NCI-H524 treated with DMSO at 0.1 percent for 48 hours (cell line): ENCODE measurements around the gene IBSP.
A peak's percentile ranks its signal among the peaks of the same experiment; 100 is the strongest.

Experiments
- DNase-seq: peaks from one replicate; lab custom pipeline; 2025; lab: John Stamatoyannopoulos, UW

IBSP gene

DNA sequence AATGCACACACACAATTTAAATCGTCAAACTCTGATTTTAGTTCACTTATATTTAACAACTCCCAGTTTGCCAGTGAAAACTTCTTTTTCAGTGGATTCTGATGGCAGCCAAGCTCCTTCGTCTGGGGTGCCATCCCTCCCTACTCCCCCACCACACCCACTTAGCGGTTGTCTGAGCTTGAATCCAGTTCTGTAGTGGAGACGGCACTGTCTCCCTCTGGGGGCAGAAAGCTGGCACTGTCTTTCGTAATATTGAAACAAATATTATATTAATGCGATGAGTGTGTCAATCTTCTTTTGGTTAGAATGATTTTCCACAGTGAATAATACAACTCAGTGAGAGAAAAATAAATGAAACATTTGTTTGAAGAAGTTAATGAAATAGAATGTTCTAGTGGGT is 38.9 kb downstream of the IBSP start:
- DNase-seq = no peak

GRCh38 chr4:87838890-87839591 is 39.7 kb downstream of the IBSP start:
- DNase-seq = no peak

- no peak for DNase-seq
Observed at GRCh38 chr4:87839592-87839946, 40.2 kb downstream of the IBSP start.

DNA sequence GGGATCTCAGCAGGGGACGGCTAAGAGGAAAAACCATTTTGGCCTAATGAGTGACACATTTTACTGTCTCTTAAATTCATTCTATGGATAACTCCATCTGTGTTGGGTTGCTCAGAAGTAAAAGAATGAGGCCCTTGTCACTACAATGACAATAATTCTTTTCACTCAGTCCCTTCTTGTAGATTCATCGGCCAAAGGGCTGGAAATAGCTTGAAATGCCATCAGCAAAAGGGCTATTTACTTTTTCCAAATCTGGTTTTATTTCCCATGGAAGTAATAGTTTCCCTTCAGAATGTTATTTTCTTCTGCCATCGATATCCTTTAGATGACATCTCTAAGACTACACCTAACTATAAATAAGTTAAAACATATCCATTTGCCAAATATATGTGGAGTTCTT is 40.8 kb downstream of the IBSP start:
- DNase-seq = no peak

- no peak for DNase-seq
Observed at GRCh38 chr4:87843936-87844335, 44.6 kb downstream of the IBSP start.

DNA sequence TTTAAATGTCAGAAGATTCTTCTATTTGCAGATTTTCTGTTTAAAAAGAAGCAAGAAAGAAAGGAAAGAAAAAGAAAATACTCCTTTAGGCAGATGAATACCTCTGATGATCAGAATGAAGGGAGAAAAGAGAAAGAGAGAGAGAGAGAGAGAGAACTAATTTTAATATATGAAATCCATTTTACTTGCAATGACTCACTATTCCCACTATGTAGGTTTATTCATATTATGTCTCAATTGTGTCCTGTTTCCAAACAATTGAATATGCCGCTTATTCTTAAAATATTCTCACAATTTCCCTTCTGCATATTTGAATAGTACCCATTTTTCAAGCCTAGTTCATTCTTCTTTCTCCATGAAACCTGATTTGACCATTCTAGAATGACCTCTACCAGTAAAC is 45.1 kb downstream of the IBSP start:
- no peak for DNase-seq

DNA sequence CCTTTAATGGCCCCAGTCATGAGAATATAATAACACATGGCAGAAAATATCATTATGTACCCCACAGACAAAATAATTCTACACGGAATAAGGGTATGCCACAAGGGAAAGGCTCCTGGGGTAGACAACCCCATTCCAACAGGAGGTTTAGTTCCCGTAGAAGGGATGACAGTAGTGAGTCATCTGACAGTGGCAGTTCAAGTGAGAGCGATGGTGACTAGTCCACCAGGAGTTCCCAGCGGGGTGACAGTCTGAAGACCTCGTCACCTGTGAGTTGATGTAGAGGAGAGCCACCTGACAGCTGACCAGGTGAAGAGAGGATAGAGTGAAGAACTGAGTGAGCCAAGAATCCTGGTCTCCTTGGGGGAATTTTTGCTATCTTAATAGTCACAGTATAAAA is 46.9 kb downstream of the IBSP start:
- DNase-seq = no peak

GRCh38 chr4:87848622-87849351 is 49.4 kb downstream of the IBSP start:
- no peak for DNase-seq

DNA sequence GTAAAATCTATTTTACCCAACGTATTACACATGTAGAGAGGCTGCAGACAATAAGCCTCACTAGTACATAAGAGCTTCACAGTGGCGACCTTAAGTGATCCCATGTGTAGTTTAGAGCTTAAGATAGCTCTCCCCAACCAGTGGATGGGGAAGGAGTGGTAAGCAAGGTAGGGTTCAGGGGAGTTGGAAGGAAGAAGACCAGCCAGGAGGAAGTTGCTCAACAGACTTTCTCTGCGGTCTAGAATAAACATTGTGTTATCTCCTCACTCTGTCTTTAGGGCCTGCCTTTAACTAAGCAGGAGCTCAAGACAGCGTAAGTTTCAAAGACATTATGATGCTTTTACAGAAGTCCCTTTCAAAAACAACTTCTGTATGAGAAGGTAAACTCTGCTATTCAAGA is 50.3 kb downstream of the IBSP start:
- DNase-seq = no peak

GRCh38 chr4:87851332-87851731 is 52.0 kb downstream of the IBSP start:
- no peak for DNase-seq

GRCh38 chr4:87851953-87852352 is 52.6 kb downstream of the IBSP start:
- no peak for DNase-seq

DNA sequence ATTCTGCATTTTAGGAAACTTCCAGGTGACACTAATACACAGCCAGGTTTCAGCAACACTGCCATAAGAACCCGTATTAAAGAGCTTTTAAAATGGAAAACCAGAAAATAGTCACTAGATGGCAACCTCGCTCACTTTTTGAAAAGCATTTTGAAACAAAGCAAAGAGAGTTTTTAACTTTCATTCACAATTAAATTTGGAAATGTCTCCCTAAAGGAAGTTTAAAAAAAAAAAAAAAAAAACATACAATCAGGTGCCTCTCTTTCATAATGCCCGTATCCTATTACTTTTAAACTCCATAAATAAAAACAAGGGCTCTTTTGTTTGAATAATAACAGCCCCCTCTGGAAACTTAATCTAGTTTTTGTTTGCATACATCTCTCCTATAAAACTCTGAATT is 53.8 kb downstream of the IBSP start:
- peak; percentile 2 for DNase-seq

GRCh38 chr4:87853891-87854290 is 54.5 kb downstream of the IBSP start:
- no peak for DNase-seq

DNA sequence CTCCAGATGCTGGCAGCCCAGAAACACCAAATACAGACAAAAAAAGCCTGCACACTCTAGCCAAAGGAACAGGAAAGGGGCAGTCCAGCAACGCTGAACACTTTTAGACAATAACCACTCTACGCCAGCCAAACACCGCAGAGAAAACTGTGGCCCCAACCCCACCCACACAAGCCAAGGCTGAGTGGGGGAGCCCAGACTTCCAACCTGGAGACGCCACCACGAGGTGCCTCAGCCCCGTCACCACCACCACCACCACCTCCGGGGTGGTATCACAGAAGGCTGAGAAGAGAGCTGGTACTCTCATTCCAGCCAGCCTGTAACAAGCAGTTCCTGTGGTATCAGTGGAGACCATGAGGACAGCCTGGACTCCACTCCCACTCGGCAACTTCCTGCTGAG is 56.2 kb downstream of the IBSP start:
- no peak for DNase-seq

GRCh38 chr4:87856816-87857215 is 57.5 kb downstream of the IBSP start:
- no peak for DNase-seq

- DNase-seq = no peak
Observed at GRCh38 chr4:87857789-87858188, 58.4 kb downstream of the IBSP start.
